WTC11 (cell line): ENCODE data around the gene TCEANC2. TPM values are rescaled to one million over a fixed set of nuclear protein-coding genes. Genes with fewer than 3 reads are reported as not detected.

Experiments used
- ATAC-seq: fragments of 200-7000 bp; cut with Tn5 transposase; 2 replicates; pipeline ENCODE4 v1.10.0; 2021; ENCODE audit warnings: mild to moderate bottlenecking, moderate library complexity
- CTCF ChIA-PET: fragments of 300-600 bp; sonication (Branson Sonifier 250); formaldehyde crosslinking; loops from one replicate; lab custom pipeline; 2021; ENCODE audit warnings: antibody characterized with exemption; lab: Charles Lee
- POLR2A ChIA-PET: fragments of 350-600 bp; sonication (Branson Sonifier 250); formaldehyde crosslinking; loops from one replicate; lab custom pipeline; 2021; ENCODE audit warnings: antibody characterized with exemption; lab: Charles Lee
- DNase-seq: peaks from one replicate; pipeline ENCODE4 v3.0.0; 2021; ENCODE audit warnings: low spot score
- H3K27ac Mint-ChIP-seq: 2 replicates; pipeline ENCODE4 v1.8.0; 2021; ENCODE audit warnings: mixed read lengths
- H3K27me3 Mint-ChIP-seq: 2 replicates; pipeline ENCODE4 v1.8.0; 2021; ENCODE audit warnings: low read depth, mild to moderate bottlenecking, moderate library complexity, mixed read lengths
- H3K36me3 Mint-ChIP-seq: 2 replicates; pipeline ENCODE4 v1.8.0; 2021; ENCODE audit warnings: mixed read lengths
- H3K4me1 Mint-ChIP-seq: 2 replicates; pipeline ENCODE4 v1.8.0; 2022; ENCODE audit warnings: mixed read lengths
- H3K4me3 Mint-ChIP-seq: 2 replicates; pipeline ENCODE4 v1.8.0; 2021; ENCODE audit warnings: mild to moderate bottlenecking, moderate library complexity, mixed read lengths
- H3K9me3 Mint-ChIP-seq: 2 replicates; pipeline ENCODE4 v1.8.0; 2021; ENCODE audit warnings: mixed read lengths
- ATF1 ChIP-seq: sonication (generic); formaldehyde crosslinking; IDR thresholded peaks from 2 replicates; pipeline ENCODE4 v1.8.1; 2023; ENCODE audit warnings: mild to moderate bottlenecking, moderate library complexity, missing genetic modification reagents
- E2F4 ChIP-seq: sonication (generic); formaldehyde crosslinking; IDR thresholded peaks from 2 replicates; pipeline ENCODE4 v1.8.1; 2022; ENCODE audit warnings: low read depth, mild to moderate bottlenecking, moderate library complexity, missing genetic modification reagents, borderline replicate concordance
- ETV6 ChIP-seq: sonication (generic); formaldehyde crosslinking; IDR thresholded peaks from 2 replicates; pipeline ENCODE4 v1.8.1; 2022; ENCODE audit warnings: mild to moderate bottlenecking, missing genetic modification reagents
- FOXK1 ChIP-seq: sonication (generic); formaldehyde crosslinking; IDR thresholded peaks from 2 replicates; pipeline ENCODE4 v1.8.0; 2022; ENCODE audit warnings: mild to moderate bottlenecking, moderate library complexity, missing genetic modification reagents
- JUN ChIP-seq: sonication (generic); formaldehyde crosslinking; IDR thresholded peaks from 2 replicates; pipeline ENCODE4 v1.8.0; 2023; ENCODE audit warnings: mild to moderate bottlenecking, missing genetic modification reagents
- NFATC4 ChIP-seq: fragments of 250-450 bp; sonication (Bioruptor Pico); IDR thresholded peaks from 2 replicates; pipeline ENCODE4 v1.9.0; 2021; ENCODE audit warnings: mild to moderate bottlenecking
- NFE2L1 ChIP-seq: sonication (generic); formaldehyde crosslinking; IDR thresholded peaks from 2 replicates; pipeline ENCODE4 v1.8.1; 2023; ENCODE audit warnings: missing genetic modification reagents
- NR2C2 ChIP-seq: sonication (generic); formaldehyde crosslinking; IDR thresholded peaks from 2 replicates; pipeline ENCODE4 v1.8.0; 2022; ENCODE audit warnings: mild to moderate bottlenecking, missing genetic modification reagents
- PRDM15 ChIP-seq: sonication (generic); formaldehyde crosslinking; IDR thresholded peaks from 2 replicates; pipeline ENCODE4 v1.8.0; 2022; ENCODE audit warnings: missing genetic modification reagents
- PREB ChIP-seq: sonication (generic); formaldehyde crosslinking; IDR thresholded peaks from 2 replicates; pipeline ENCODE4 v1.8.1; 2022; ENCODE audit warnings: mild to moderate bottlenecking, missing genetic modification reagents, moderate library complexity, borderline replicate concordance
- RORB ChIP-seq: fragments of 250-450 bp; sonication (Bioruptor Pico); IDR thresholded peaks from 2 replicates; pipeline ENCODE4 v1.9.0; 2021; ENCODE audit warnings: mild to moderate bottlenecking
- SMAD3 ChIP-seq: sonication (generic); formaldehyde crosslinking; IDR thresholded peaks from 2 replicates; pipeline ENCODE4 v1.8.0; 2022; ENCODE audit warnings: missing genetic modification reagents, mild to moderate bottlenecking, borderline replicate concordance
- SOX15 ChIP-seq: fragments of 250-450 bp; sonication (Bioruptor Pico); IDR thresholded peaks from 2 replicates; pipeline ENCODE4 v1.9.0; 2021; ENCODE audit warnings: mild to moderate bottlenecking
- SP1 ChIP-seq: sonication (generic); formaldehyde crosslinking; conservative IDR thresholded peaks from 2 replicates; pipeline ENCODE4 v1.8.1; 2022; ENCODE audit warnings: missing genetic modification reagents
- TEAD1 ChIP-seq: sonication (generic); formaldehyde crosslinking; IDR thresholded peaks from 2 replicates; pipeline ENCODE4 v1.8.0; 2022; ENCODE audit warnings: mild to moderate bottlenecking, missing genetic modification reagents
- ZBTB21 ChIP-seq: sonication (generic); formaldehyde crosslinking; IDR thresholded peaks from 2 replicates; pipeline ENCODE4 v1.8.1; 2023; ENCODE audit warnings: mild to moderate bottlenecking, missing genetic modification reagents, borderline replicate concordance
- ZNF396 ChIP-seq: fragments of 250-450 bp; sonication (Bioruptor Pico); IDR thresholded peaks from 2 replicates; pipeline ENCODE4 v1.8.0; 2021; ENCODE audit warnings: mild to moderate bottlenecking, moderate library complexity, borderline replicate concordance
- total RNA-seq: library from RNA; stranded (reverse); gene quantifications from 3 replicates; pipeline ENCODE4 v1.2.3, GENCODE V29; 2021
- TF ChIP-seq, protein P1 (sequence below): sonication (generic); formaldehyde crosslinking; IDR thresholded peaks from 2 replicates; pipeline ENCODE4 v1.8.1; 2022; ENCODE audit warnings: mild to moderate bottlenecking, moderate library complexity, missing genetic modification reagents
- TF ChIP-seq, protein P2 (sequence below): fragments of 250-450 bp; sonication (Bioruptor Pico); IDR thresholded peaks from 2 replicates; pipeline ENCODE4 v1.9.0; 2021; ENCODE audit warnings: mild to moderate bottlenecking
- TF ChIP-seq, protein P3 (sequence below): fragments of 200-600 bp; IDR thresholded peaks from 2 replicates; pipeline ENCODE4 v1.8.0; 2022; ENCODE audit warnings: antibody characterized with exemption
- TF ChIP-seq, protein P4 (sequence below): fragments of 250-450 bp; sonication (Bioruptor Pico); IDR thresholded peaks from 2 replicates; pipeline ENCODE4 v2.1.2; 2022; ENCODE audit warnings: mild to moderate bottlenecking, moderate library complexity

TCEANC2 gene
- total RNA-seq, 1 experiment from 2014 or later: 6.3 TPM

GRCh38 chr1:54081306-54082270 lies 28.2 kb downstream of the TCEANC2 start (continued):
- TF ChIP-seq RORB (CRISPR knock-in tag): no peak
- no peak for TF ChIP-seq JUN (CRISPR knock-in tag)
- no peak for TF ChIP-seq SOX15 (CRISPR knock-in tag)
- peak; percentile 57; the same call in 1 of the 2 replicates for TF ChIP-seq ETV6 (CRISPR knock-in tag)
- no peak for TF ChIP-seq SP1 (CRISPR knock-in tag)
- TF ChIP-seq E2F4 (CRISPR knock-in tag): no peak
- no peak for TF ChIP-seq PRDM15 (CRISPR knock-in tag)
- TF ChIP-seq TEAD1: peak; percentile 39; the same call in 1 of the 2 replicates
- TF ChIP-seq, protein P1, sequence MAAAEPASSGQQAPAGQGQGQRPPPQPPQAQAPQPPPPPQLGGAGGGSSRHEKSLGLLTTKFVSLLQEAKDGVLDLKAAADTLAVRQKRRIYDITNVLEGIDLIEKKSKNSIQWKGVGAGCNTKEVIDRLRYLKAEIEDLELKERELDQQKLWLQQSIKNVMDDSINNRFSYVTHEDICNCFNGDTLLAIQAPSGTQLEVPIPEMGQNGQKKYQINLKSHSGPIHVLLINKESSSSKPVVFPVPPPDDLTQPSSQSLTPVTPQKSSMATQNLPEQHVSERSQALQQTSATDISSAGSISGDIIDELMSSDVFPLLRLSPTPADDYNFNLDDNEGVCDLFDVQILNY: no peak
- TF ChIP-seq, protein P2, sequence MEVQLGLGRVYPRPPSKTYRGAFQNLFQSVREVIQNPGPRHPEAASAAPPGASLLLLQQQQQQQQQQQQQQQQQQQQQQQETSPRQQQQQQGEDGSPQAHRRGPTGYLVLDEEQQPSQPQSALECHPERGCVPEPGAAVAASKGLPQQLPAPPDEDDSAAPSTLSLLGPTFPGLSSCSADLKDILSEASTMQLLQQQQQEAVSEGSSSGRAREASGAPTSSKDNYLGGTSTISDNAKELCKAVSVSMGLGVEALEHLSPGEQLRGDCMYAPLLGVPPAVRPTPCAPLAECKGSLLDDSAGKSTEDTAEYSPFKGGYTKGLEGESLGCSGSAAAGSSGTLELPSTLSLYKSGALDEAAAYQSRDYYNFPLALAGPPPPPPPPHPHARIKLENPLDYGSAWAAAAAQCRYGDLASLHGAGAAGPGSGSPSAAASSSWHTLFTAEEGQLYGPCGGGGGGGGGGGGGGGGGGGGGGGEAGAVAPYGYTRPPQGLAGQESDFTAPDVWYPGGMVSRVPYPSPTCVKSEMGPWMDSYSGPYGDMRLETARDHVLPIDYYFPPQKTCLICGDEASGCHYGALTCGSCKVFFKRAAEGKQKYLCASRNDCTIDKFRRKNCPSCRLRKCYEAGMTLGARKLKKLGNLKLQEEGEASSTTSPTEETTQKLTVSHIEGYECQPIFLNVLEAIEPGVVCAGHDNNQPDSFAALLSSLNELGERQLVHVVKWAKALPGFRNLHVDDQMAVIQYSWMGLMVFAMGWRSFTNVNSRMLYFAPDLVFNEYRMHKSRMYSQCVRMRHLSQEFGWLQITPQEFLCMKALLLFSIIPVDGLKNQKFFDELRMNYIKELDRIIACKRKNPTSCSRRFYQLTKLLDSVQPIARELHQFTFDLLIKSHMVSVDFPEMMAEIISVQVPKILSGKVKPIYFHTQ (CRISPR knock-in tag): no peak
- no peak for TF ChIP-seq ZNF396 (CRISPR knock-in tag)
- peak; percentile 71; the same call in 1 of the 2 replicates for TF ChIP-seq FOXK1 (CRISPR knock-in tag)
- TF ChIP-seq, protein P3, sequence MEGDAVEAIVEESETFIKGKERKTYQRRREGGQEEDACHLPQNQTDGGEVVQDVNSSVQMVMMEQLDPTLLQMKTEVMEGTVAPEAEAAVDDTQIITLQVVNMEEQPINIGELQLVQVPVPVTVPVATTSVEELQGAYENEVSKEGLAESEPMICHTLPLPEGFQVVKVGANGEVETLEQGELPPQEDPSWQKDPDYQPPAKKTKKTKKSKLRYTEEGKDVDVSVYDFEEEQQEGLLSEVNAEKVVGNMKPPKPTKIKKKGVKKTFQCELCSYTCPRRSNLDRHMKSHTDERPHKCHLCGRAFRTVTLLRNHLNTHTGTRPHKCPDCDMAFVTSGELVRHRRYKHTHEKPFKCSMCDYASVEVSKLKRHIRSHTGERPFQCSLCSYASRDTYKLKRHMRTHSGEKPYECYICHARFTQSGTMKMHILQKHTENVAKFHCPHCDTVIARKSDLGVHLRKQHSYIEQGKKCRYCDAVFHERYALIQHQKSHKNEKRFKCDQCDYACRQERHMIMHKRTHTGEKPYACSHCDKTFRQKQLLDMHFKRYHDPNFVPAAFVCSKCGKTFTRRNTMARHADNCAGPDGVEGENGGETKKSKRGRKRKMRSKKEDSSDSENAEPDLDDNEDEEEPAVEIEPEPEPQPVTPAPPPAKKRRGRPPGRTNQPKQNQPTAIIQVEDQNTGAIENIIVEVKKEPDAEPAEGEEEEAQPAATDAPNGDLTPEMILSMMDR: peak; percentile 82
- no peak for TF ChIP-seq NFATC4

- ChIA-PET CTCF (interaction anchor here (1.0 to 1.8 kb wide), 2 partner anchors 93 to 716 kb away, joined by 3 to 7 read pairs; partner anchors contain the start of gene TTC22), POLR2A (no interaction called here)
- DNase-seq (no peak), ATAC-seq (peak; percentile 14; the same call in 1 of the 2 replicates)
- no peaks in the 10 kb centered on the region for H3K9me3 Mint-ChIP-seq
- no peaks in the 10 kb centered on the region; the same call in 1 of the 2 replicates for H3K27me3 Mint-ChIP-seq
- H3K27ac Mint-ChIP-seq: no peak overlapping the region; the same call in 1 of the 2 replicates
- peaks cover 8% of the 10 kb centered on the region for H3K4me1 Mint-ChIP-seq
- TF ChIP-seq SP1 (CRISPR knock-in tag) (no peak), ATF1 (CRISPR knock-in tag) (no peak), E2F4 (CRISPR knock-in tag) (no peak), PREB (CRISPR knock-in tag) (no peak), NFE2L1 (no peak), ZBTB21 (CRISPR knock-in tag) (no peak), NR2C2 (CRISPR knock-in tag) (no peak), SMAD3 (no peak)
- TF ChIP-seq, protein P4, sequence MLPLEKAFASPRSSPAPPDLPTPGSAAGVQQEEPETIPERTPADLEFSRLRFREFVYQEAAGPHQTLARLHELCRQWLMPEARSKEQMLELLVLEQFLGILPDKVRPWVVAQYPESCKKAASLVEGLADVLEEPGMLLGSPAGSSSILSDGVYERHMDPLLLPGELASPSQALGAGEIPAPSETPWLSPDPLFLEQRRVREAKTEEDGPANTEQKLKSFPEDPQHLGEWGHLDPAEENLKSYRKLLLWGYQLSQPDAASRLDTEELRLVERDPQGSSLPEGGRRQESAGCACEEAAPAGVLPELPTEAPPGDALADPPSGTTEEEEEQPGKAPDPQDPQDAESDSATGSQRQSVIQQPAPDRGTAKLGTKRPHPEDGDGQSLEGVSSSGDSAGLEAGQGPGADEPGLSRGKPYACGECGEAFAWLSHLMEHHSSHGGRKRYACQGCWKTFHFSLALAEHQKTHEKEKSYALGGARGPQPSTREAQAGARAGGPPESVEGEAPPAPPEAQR (CRISPR knock-in tag): no peak
- no peaks in the 10 kb centered on the region for H3K36me3 Mint-ChIP-seq
- no peak overlapping the region for H3K4me3 Mint-ChIP-seq
These were observed 31.4 kb downstream of the TCEANC2 start for GRCh38 chr1:54084794-54085193.
